LNCaP clone FGC (cell line): Measurements from ENCODE around the gene CCDC78.

ENCODE experiments used
- DNase-seq: peaks from one replicate; pipeline ENCODE4 v3.0.0-alpha.2; 2011; ENCODE audit warnings: low read depth
- H3K4me3 ChIP-seq: 2 replicates; pipeline ENCODE4 v1.5.1; 2011; ENCODE audit warnings: mild to moderate bottlenecking, low read depth, low read length, control low read depth
- CTCF ChIP-seq: IDR thresholded peaks from 2 replicates; pipeline ENCODE4 v1.5.1; 2012; ENCODE audit warnings: mild to moderate bottlenecking; ENCODE audit not compliant: control insufficient read depth, insufficient read depth; ENCODE audit errors: extremely low read depth

Gene CCDC78

GRCh38 chr16:764848-765487, 38.7 kb upstream of the CCDC78 start:
- no peak overlapping the region for H3K4me3 ChIP-seq
- no peak for DNase-seq
- no peak for TF ChIP-seq CTCF

- no peak for TF ChIP-seq CTCF
- no peak overlapping the region for H3K4me3 ChIP-seq
- no peak for DNase-seq
These were observed 38.0 kb upstream of the CCDC78 start for GRCh38 chr16:764184-764750.

DNA sequence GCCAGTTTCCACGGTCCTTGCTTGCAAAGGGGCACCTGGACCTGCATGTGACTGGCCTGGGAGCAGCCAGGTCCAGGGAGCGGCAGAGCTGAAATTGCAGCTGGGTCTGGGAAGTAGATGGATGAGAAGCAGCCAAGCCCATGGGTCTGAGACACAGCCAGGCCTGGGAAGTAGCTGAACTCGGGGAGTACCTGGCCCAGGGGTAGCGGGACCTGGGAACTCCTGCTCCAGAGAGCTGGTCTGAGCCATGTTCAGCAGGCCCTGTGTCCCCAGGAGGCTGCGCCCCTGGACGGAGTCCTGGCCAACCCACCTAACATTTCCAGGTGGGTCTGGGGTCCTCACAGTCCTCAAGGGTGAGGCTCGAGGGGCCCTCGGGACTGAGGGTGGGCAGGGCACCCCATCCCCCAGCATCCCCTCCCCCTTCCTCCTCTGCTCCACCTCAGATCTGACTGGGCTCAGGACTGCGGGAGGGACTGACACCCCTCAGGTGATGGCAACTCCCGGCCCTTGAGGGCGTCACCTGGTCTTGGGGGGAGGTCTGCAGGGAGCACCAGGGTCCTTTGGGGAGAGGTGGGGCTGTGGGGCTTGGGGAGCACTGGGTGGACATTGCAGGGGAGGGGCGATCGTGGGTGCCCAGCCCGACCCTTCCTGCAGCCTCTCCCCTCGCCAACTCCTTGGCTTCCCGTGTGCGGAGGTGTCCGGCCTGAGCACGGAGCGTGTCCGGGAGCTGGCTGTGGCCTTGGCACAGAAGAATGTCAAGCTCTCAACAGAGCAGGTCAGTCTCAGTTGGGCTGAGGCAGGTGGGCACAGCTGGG, 37.3 kb upstream of the CCDC78 start:
- no peak for TF ChIP-seq CTCF
- no peak for DNase-seq
- H3K4me3 ChIP-seq: no peak overlapping the region

DNA sequence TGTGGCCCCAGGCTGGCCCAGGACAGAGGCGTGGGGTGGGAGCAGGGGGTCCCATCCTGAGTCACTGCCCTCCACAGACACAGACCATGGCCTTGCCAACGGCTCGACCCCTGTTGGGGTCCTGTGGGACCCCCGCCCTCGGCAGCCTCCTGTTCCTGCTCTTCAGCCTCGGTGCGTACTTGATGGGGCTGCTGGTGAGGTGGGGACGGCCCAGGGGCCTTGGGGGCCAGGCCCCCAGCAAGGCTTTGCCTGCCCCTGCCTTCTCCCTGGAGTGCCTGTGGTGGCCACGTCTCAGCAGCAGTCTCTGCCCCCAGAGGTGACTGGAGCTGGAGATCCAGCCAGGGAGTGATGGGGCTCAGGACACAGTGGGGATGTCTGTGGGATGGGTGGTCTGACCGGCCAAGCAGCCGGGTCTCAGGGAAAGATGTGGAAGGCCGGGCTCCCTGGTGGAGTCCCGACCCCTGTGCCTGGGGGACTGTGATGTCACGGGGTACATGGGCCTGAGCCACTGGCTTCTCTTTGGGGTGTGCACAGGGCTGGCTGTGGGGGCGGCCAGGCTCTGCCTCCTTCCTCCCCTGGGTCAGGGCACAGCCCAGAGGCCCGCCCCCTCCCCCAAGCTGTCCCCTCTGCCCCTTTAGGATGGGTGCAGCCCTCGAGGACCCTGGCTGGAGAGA, 36.5 kb upstream of the CCDC78 start:
- no peak for TF ChIP-seq CTCF
- no peak for DNase-seq
- no peak overlapping the region for H3K4me3 ChIP-seq

DNA sequence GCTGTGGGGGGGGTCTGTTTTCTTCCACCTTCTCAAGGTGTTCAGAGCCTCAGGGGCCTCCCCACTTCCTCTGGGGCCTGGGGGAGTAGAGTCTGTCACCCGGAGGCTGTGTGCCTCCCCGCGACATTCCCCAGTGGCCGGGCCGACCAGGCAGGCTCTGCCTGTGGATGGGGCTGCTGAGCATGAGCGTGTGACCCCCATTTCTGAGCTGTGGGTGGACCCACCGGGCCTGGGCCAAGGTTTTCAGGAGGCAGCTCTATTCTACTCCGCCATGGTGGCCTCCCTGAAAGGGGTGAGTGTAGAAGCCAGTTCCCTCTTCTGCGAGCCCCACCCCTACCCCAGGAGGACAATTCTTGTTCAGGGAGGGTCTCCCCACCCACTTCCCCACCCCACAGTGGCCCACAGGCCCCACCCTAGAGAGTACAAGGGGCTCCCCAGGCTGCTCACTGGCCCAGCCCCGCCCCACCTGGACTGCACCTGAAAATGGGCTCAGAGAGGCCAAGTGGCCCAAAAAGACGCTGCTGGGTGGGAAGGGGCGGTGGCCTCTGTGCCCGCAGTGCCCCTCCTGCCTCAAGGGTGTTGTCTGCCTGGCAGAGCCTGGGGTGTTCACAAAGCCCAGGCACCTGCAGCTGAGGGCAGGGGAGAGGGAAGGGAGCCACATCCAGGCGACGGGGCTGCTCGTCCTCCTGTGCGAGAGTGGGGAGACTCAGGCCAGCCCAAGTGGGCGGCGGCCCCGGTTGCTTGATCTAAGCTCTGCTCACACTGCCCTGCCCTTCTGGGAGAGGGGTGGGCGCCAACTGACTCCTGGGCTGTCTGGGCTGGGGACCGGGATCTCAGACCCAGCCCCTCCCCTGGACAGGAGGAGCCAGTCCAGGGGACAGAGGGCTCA, 35.6 kb upstream of the CCDC78 start:
- TF ChIP-seq CTCF: no peak
- H3K4me3 ChIP-seq: no peak overlapping the region
- no peak for DNase-seq

DNA sequence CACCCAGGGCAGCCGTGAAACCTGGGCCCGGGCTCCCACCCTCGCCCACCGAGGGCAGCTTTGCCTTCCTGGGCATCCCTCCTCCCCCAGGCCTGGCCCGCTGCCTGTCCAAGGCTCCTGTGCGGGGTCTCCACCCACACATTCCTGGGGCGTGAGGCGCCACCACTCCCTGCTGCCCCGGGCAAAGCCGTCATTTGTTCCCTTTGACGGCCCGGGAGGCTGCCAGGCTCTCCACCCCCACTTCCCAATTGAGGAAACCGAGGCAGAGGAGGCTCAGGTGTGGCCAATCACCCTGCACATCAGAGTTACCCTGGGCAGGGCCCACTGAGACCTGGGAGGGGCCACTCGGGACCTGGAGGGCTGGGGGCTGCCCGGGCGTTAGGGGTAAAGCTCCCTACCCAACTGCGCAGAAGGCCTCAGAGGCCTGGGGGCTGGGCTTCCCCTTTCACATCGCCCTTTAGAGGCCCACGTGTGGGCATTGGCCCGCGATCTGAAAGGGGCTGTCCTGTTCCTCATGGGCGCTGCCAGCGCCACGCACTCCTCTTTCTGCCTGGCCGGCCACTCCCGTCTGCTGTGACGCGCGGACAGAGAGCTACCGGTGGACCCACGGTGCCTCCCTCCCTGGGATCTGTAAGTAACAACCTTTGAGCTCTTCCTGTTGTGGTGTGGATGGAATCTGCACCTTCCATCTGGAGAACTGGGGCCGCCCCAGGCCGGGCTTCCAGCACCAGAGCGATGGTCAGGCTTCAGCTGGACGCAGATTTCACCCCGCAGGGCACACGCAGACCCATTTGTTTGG, 34.5 kb upstream of the CCDC78 start, which contains the start of gene MSLN:
Gene MSLN (plus strand): TSS at position 190 of the 799 bp plus-strand sequence. CDS start 1,947 bp downstream, outside the sequence.
- H3K4me3 ChIP-seq: no peak within 1 kb of the TSS
- TF ChIP-seq CTCF: no peak
- no peak for DNase-seq
